GM19468 (cell line): ENCODE measurements around the gene SLC35B2.

Experiments
- ATAC-seq: cut with Tn5 transposase; IDR thresholded peaks from one replicate; pipeline ENCODE4 v1.9.1; 2021; ENCODE audit warnings: mild to moderate bottlenecking, moderate library complexity, moderate number of reproducible peaks; ENCODE audit not compliant: unreplicated experiment; ENCODE audit errors: extremely low read depth

The SLC35B2 gene

GRCh38 chr6:44286747-44287146, 29.4 kb upstream of the SLC35B2 start:
- no peak for ATAC-seq

GRCh38 chr6:44286285-44286565, 28.9 kb upstream of the SLC35B2 start:
- ATAC-seq: no peak

DNA sequence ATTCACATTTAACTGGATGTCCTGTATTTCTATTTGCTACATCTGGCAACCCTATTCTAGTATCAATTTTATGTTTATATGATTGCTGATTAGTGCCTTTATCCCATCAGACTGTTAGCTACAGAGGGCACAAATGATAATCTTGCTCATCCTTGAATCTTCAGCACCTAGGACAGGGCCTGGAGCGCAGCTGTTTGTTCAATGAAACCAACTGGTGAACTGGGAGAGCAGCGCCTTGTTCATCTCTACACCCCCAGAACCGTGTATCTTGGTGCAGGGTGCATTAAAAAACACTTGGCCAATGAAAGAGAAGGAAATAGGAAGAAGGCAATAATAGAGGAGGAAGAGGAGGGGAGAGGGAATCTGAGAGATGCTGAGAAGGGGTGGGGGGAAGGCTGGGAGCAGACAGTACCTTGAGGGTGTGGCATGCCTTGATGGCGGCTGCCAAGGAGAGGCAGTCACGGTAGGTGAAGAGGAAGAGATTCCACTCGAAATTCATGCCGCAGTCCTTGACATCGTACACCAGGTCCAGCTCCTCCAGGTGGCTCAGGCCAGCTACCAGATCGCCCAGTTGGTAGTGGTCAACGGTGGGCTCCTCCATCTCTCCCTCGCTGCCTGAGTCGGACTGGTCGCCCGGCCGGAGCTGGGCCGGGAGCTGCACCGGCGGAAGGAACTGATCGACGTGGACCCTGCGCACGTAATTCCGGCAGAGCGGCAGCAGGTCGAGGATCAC, 28.4 kb upstream of the SLC35B2 start:
- no peak for ATAC-seq

DNA sequence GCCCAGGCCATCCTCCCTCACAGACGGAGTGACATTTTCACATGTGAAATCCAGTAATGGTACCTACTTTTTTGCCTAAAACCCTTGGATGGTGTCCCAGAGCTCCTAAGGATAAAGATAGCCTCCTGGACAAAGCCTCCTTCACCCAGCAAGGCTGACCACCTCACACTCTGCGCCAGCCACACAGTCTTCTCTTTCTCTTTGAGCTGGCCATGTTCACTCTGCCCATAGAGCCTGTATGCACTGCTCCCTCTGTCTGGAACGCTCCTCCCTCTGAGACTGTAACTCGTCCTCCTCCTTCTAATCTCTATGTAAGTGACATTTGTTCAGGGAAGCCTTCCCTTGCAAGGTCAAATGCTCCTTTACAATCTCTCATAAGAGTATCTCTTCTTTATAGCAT, 27.5 kb upstream of the SLC35B2 start:
- ATAC-seq: no peak

- ATAC-seq: no peak
Measured at GRCh38 chr6:44284121-44284520, 26.8 kb upstream of the SLC35B2 start.

DNA sequence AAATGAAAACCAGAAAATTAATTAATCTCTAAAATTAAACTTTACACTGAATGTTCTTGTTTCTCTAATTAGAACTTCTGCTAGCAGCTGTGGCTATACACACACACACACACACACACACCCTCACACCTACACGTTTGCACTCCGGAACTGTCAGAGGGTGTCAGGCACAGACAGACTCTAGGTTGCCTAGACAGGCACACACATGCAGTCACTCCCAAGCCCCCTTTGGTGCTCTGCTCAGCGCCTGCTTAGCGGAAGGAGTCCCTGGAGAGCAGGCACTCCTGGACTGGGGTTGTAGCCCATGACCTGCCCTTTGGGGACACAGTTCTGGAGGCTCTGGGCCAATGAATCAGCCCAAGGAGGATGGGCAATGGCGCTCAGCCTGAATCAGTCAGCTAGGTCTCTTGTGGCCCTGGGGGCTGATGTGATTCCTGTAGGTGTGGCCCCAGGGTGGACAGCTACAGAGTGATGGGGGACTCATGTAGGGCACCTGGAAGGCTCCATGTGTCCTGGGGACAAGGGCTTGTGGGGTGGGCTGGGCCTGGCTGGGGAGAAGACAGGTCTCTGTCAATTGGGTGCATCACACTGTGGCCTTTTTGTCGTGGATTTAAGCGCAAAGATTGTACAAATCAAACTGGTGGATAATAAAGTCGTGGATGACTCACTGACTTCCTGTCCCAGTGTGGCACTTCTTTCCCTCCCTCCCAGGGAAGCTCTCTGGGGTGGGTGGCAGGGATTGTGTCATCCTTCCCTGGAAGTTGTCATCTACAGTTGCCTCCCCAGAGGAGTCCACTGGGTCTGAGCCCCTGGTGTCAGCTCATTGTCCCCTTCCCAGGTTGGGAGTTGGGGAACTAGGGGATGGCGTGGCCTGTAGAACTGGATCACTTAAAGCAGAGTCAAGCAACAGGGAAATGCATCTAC, 21.7 kb upstream of the SLC35B2 start:
- no peak for ATAC-seq

DNA sequence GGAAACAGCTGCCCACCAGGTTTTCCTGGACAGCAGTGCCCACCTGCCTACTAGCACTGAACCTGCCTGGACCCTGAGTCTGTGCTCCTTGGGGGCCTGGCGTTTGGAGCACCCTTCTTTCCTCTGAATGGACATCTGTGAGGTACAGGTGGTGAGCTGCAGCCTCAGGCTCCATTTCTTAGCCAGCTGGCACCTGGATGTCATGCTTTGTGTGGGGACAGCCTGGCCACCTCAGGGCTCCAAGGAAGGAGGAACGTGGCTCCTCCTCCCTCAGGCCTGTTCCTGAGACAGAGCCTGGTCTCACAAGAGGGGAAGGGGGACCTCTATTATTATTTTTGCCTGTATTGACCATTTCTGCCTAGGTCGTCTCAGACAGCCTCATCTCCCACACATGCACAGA, 21.0 kb upstream of the SLC35B2 start:
- ATAC-seq: no peak

DNA sequence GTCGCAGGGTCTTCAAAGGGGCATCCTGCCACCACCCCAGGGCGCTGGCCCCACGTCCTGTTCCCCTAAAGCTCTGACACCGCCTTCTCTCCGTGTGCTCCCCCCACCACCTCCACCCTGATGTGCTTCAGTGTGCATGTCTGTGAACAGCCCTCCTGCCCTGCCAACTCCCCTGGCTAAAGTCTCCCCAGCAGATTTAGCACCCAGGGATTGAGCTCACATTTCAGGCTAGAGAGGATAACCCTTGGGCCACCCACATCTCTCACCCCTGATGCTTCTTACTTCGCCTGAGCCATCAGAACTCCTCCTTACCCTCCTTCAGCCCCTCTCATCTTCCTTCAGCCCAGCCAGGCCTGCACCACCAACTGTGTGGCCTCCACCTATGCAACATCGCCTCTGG, 20.4 kb upstream of the SLC35B2 start:
- no peak for ATAC-seq

DNA sequence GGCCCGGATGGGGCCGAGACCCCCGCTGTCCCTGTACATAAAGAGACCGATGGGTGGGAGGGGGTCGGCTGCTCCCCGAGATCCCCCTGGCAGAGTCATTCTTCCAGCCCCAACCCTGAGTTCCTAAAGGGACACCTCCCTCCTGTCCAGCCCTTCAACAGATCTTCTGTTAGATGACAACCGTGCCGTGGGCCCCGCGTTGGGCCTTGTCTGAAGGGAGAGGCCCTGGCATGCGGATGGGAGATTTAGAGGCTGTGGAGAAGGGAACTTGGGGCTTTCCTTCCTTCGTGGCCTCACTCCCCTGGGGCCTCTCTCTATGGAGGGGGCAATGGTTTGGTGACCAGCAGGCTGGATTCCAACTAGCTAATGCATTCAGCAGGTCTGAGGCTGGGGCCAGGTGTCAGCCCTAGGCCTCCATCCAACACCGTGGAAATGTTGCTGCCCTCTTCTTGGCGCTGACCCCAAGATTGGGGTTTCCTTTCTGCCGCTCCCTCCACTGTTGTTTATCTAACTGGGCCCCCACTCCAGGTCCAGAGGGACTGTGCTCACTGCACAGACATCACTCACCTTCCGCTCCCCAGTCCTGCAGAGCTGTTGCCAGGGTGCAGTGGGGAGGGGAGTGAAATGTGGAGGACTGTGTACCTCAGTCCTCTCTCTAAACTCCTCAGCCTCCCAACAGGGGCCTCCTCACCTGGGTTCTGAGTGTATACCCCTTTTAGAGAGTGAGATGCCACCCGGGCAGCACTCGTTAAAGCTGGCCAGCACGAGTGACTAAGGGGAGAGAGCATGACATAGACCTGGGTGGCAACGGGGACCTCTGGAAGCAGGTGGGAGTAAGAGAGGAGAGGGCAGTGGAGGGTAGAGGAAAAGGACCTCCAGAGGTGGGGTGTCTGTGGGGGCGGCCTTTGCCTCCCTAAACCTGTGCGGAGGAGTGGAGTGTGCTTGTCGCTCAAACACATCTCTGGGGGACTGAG, 19.6 kb upstream of the SLC35B2 start:
- ATAC-seq: no peak

- ATAC-seq: no peak
Measured at GRCh38 chr6:44275749-44276648, 18.7 kb upstream of the SLC35B2 start.

- ATAC-seq: no peak
Measured at GRCh38 chr6:44275271-44275748, 18.0 kb upstream of the SLC35B2 start.

GRCh38 chr6:44273617-44274016, 16.3 kb upstream of the SLC35B2 start:
- no peak for ATAC-seq

GRCh38 chr6:44272999-44273566, 15.8 kb upstream of the SLC35B2 start:
- ATAC-seq: no peak

- ATAC-seq: no peak
Measured at GRCh38 chr6:44272529-44272928, 15.2 kb upstream of the SLC35B2 start.

DNA sequence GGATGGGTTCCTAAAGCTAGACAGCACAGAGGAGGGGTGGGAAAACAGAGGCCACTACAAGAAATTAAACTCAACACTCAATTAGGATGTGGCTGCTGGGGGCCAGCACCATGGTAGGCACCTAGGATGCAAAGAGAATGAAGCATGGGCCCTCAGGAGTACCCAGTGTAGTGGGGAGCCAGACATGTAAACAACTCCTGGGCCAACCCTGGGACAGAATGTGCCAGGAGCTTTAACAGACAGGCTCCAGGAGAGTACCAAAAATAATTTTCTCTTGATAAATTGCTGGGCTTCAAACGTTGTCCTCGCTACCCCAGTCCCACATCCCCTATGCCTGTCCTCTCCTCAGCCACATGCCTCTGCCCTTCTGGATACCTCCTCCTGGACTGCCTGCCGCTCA, 14.6 kb upstream of the SLC35B2 start:
- no peak for ATAC-seq

DNA sequence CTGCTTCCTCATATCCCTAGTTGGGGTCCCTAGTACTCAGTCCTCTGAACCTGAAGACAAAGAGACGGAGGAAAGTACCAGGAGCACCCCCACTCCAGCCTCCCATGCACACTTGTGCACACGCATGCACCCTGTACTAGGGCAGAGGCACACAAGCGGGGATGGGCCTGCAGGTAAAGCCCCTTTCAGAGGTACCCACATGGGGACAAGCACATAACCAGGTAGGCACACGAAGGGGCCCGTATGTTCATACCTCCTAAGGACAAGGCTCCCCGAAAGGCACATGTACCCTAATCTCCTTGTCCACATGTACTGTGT, 14.0 kb upstream of the SLC35B2 start:
- ATAC-seq: no peak

- no peak for ATAC-seq
Measured at GRCh38 chr6:44270526-44271405, 13.4 kb upstream of the SLC35B2 start.

DNA sequence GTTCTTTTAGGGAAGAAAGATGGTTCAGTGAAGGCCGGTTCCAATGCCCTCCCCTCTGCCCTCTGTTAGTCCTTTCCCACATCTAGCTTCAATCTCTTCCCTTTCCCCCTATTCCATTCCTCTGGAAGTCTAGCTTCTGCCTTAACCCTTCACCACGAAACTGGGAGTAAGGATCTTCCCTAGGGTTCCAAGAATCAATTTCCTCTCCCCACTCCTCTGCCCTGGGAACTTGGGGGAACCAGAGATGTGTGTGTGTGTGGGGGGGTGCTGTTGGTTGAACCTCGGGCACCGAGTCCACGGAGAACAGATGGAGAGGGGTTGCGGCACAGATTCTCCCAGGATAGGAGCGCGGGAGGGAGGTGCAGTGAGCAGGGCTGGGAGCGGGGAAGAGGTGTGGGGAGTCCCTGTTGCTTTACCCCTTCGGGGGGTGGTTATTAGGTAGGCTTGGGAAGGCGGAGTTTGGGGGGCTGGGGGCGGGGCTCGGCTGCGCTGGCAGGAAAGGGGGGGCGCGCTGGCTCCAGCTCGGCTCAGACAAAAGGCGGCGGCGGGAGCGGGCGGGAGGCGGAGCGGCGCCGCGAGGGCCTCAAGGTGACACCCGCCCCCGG, 12.7 kb upstream of the SLC35B2 start, which contains the start of gene TMEM151B:
Gene TMEM151B (plus strand): TSS at position 530 of the 605 bp plus-strand sequence. CDS start 293 bp downstream, outside the sequence.
- no peak for ATAC-seq
